DMS114 treated with DMSO at 0.1 percent for 48 hours (cell line): ENCODE measurements around the gene TRIM46.

Experiments
- DNase-seq: peaks from one replicate; lab custom pipeline; 2025; ENCODE audit not compliant: unreplicated experiment; lab: John Stamatoyannopoulos, UW

TRIM46 gene

DNA sequence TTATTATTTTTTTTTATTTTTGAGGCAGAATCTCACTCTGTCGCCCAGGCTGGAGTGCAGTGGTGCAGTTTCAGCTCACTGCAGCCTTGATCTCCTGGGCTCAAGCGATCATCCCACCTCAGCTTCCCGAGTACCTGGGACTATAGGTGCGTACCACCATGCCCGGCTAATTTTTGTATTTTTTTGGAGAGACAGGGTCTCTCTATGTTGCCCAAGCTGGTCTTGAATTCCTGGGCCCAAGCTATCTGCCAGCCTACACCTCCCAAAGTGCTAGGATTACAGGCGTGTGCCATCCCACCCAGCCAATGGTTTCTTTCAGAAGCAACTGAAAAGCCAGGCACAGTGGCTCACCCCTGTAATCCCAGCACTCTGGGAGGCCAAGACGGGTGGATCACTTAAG is 2.8 kb upstream of the TRIM46 start:
- no peak for DNase-seq

DNA sequence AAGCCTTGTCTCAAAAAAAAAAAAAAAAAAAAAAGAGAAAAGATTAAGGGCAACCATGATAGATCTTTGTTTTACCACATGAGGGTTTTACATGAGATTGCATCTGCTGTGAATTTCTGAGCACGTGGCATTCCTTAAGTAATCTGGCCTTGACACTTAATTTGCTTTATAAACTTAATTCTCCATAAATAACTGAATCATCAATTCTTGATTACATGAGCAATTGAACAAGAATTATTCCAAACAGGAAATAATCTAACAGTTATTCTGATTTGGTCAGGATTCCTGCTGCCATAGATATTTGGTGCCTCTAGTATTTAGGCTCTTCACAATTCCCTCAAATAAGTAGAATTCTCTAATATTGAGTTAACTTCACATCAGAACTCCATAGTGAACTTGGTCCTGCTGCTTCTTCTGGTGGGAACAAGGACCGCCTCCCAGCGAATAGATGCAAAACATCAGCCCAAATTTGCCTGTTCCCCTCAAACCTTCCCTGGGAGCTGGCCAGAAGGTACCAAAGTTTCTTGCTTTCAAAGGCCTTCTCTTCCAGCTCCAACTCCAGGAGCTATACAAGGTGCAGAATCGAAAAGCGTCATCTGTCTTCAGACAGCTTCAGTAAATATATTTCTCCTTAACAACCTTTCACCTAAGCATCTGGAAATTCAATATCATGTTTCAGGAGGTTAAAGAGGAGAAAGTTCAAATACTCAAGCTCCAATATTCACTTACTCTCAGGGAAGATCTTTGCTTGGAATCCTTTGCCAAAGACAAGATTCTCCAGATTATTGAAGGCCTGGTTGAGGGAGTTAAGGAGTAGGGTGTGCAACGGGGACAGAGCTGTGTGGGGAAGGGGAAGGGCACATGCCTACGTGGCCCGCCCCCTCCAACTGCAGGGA is 1.6 kb upstream of the TRIM46 start:
- DNase-seq, result no peak

DNA sequence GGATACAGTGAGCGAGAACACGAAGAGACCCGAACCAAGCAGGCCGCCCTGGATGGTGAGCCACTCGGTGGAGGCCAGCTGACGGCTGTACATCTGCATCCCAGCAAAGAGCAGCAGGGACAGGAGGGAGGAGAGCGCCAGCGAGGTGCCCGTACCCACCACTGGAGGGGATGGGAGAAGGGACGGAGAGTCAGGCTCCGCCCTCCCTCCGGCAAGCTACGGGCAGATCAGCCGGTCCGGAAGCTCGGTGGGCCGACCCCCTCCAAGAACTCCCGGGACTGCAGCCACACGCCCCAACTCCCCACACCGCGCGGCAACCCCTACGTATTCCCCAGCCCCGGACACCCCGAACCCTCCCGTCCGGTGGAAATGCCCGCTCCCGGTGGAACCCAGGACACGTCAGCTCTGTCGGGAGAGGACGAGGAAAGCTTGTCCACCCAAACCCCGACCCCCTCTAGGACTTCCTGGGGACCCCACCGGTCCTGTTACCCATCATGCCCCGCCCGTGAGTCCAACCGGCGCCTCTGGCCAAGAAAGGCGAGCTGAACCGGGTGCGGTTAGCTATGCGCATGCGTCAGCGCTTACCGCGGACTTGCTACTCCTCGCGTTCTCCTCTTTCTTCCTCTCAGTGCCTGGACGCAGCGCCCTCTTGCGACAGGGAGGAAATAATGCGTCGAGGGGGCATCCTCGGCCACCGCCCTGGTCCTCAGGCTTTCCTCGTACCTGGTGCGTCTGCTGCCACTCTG is 744 bp upstream of the TRIM46 start, which contains the start of gene KRTCAP2:
Gene KRTCAP2 (minus strand): TSS at position 573 of the 746 bp plus-strand sequence. CDS start 80 bp downstream, at position 493.
- peak; percentile 97 for DNase-seq

DNA sequence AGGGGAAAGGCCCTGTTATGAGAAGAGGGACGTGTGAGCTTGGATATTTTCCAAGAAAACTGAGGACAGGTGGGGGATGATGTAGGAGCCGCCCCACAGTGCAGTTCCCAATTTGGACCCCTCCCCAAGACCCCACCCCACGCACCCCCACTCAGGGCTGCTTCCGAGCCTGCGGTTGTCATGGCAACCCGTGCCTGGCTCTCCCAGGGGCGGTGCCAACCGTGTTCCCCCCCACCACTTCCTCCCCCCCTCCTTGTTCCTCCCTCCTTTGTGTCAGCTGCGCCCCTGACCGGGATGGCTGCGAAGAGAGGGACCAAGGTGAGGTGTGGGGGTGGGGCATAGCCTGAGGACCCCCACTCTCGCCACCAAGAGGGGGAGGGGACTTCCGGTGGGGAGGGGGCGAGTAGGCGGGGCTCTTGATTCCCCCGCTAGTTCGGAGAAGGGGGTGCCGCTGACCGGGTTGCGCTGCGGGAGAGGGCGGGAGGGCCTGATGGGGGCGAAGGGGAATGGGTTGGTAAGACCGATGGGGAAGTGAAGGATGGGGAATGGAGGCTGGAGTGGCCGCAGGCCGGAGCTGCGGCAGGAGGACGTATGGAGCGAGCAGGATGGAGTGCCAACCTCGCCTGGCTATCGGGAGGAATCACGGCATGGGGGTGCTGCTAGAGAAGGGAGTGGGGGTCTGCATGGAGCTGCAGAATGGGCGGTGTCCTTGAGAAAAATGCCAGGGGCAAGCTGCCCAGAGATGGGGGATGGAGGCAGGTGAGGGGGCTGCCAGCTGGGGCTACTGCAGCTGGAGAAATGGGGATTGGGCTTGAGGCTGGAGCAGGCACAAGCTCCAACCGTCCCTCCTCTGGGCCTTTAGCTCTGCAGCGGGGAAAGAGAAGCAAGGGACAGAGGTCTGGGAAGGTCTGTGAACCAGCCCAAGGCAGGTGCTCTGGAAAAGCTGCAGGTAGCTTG is 953 bp downstream of the TRIM46 start:
- DNase-seq, result no peak

DNA sequence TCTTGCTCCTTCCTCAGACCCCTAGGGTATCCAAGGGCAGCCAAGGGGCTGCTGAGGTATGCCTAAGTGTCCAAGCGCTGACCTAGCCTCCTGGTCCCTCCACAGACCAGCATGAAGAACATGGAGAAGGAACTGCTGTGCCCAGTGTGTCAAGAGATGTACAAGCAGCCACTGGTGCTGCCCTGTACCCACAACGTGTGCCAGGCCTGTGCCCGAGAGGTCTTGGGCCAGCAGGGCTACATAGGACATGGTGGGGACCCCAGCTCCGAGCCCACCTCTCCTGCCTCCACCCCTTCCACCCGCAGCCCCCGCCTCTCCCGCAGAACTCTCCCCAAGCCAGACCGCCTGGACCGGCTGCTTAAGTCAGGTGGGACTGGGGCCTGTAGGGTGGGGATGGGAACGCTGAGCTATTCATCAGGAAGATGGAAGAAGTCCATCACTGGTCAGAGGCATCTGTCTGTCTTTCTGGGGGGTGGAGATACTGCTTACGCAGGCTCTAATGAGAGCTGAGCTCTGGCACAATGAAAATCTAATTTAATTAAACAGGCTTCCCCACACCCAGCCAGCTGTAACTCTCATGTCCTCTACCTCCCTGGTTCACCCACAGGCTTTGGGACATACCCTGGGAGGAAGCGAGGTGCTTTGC is 1.8 kb downstream of the TRIM46 start:
- DNase-seq, result no peak

DNA sequence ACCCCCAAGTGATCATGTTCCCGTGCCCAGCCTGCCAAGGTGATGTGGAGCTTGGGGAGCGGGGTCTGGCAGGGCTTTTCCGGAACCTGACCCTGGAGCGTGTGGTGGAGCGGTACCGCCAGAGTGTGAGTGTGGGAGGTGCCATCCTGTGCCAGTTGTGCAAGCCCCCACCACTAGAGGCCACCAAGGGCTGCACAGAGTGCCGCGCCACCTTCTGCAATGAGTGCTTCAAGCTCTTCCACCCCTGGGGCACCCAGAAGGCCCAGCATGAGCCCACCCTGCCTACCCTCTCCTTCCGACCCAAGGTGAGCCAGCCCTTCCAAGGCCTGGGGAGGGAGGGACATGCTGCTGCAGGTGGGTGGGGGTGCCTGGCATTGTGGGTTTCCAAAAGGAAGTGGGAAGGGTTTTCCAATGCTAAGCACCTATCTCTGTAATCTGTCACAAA is 2.3 kb downstream of the TRIM46 start:
- no peak for DNase-seq

DNA sequence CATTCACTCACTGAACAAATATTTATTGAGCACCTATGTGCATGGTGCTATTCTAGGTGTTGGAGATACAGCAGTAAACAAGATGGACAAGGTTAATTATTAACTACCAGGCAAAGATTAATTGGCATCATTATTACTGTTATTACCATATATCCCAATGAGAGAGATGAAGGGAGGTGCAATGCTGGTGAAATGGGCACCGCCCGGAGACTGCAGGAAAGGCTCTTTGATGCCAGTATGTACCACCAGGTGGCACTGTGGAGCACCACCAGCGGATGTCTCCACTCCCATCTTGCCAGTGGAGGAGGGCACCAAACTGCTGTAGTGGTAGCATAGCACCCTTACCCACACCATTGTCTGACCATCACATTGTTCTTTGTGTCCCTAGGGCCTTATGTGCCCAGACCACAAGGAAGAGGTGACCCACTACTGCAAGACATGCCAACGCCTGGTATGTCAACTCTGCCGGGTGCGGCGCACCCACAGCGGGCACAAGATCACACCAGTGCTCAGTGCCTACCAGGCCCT is 3.0 kb downstream of the TRIM46 start:
- peak; percentile 81 for DNase-seq

DNA sequence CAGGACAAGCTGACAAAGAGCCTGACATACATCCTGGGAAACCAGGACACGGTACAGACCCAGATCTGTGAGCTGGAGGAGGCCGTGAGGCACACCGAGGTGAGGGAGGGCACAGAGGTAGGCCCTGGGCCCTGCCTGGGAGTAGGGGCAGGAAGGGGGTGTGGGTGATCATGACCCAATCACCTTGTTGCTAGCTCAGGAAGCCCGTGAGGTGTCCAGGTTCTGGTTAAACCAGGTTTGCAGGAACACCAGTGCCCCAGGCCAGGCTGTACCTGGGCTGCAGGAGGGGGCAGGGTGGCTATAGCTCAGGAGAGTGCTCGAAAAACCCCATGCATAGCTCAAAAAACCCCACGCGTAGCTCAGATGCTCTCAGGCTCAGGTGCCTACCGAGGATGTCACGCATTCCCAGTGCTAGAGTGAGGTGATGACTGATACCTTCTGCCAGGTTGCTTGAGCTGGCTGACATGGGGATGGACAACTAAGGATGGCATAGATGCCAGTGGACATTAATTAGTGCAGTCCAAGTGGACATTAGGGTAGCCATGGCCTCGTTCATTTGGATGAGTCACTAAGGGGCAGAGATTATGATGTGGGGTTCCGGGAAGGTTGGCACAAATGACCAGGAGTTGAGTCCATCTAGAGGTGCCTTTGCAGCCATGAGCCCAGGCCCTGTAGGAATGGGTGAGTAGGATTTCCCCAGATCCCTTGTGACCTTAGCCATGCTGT is 3.7 kb downstream of the TRIM46 start:
- DNase-seq, result no peak

DNA sequence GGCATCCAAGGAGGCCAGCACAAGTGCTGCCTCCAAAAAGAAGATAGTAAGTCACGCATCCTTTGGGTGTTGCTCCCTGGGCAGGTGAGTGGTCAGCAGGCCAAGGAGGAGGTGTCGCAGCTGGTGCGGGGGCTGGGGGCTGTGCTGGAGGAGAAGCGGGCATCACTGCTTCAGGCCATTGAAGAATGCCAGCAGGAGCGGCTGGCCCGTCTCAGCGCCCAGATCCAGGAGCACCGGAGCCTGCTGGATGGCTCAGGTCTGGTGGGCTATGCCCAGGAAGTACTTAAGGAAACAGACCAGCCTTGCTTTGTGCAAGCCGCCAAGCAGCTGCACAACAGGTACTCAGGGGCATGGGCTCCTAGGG is 4.3 kb downstream of the TRIM46 start:
- DNase-seq, result no peak

DNA sequence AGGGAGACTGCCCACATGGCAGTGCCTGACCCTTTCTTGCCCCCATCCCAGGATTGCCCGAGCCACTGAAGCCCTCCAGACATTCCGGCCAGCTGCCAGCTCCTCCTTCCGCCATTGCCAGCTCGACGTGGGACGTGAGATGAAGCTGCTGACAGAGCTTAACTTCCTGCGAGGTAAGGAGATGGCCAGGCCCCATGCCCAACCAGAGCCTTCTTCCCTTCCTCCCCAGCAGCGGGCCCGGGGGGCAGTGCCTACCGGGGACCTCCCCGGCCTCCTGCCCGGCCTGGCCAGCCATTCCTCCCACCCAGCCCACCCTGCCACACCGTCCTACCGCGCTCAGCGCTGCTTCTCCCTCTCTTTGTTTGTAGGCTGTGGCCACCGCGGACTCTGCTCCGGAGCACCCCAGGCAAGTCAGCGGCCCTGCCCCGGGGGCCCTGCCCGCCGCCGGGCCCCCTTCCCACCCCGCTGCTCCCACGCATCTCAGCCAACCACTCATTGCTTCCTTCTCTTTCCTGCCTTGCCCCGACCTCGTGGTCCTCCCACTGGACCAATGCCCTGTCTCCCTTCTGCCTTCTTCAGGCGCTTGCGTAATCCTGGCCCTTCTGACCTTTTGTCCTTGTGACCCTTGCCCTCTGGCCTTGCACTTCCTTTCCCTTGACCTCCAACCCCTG is 4.9 kb downstream of the TRIM46 start:
- no peak for DNase-seq

DNA sequence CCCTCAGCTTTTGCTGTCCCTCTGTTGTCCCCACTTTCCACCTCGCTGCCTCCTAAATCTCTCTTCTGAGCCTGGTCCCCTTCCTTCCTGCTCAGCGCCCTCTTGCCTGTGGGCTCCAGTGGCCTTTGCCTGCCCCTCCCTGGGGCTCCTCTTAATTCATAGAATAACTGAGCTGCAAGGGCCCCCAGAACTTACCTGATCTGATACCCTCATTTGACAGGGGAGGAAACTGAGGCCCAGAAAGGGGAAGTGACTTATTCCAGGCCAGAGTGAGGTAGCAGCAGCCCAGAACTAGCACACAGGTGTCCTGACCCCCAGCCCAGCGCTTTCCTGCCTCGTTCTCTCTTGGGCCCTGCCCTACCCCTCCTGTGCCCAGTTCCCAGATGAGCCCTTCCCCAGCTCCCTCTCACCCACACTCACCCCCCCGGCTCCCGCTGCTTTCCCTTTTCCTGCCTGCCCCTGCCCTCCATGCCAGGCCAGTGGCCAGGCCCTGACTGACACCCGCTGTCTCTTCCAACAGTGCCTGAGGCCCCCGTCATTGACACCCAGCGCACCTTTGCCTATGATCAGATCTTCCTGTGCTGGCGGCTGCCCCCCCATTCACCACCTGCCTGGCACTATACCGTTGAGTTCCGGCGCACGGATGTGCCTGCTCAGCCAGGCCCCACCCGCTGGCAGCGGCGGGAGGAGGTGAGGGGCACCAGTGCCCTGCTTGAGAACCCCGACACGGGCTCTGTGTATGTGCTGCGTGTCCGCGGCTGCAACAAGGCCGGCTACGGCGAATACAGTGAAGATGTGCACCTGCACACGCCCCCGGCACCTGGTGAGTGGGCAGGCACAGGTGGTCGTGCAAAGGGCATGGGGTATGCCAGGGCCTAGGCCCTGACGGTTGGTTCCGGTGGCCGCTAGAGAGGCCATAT is 5.7 kb downstream of the TRIM46 start:
- no peak for DNase-seq

DNA sequence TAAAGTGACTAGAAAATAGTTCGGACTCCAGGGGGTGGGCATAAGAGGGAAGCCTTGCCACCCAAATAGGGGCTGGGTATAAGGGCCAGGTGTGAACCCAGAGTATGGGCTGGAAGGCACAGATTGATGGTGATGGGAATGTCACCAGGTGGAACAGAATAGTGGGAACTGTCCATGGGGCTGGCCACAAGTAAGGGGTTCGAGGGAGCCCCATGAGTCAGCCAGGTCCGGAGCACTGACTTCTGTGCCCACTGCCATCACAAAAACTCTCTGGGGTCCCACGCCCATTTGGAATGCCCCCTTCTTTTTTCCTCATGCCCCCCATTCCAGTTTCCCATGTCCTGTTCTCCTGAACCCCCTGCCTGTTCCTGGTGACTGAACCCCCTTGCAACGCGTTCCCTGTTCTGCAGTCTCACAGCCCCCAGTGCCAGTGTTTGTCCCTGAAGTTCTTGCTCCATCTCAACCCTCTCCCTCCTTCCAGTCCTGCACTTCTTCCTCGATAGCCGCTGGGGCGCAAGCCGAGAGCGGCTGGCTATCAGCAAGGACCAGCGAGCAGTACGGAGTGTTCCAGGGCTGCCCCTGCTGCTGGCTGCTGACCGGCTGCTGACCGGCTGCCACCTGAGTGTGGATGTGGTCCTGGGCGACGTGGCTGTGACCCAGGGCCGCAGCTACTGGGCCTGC is 7.9 kb downstream of the TRIM46 start:
- DNase-seq, result no peak

DNA sequence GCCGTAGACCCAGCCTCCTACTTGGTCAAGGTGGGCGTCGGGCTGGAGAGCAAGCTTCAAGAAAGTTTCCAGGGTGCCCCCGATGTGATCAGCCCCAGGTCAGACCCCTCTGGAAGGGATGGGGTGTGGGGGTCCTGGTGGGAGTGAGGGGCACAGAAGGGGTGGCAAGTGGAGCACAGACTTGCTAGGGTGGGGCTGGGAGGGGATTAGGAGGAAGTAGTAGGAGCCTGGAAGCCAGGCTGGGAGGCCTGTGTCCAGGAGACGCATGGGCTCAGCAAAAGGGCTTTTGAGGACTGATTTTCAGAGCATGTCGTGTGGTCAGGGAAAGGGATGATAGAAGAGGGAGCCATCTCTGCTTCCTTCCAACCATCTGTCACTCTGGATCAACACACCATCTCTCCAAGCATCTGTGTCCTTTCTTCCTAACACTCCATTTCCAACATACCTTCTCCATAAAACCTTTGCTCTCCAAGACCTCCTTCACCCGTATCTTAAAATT is 8.5 kb downstream of the TRIM46 start:
- no peak for DNase-seq

DNA sequence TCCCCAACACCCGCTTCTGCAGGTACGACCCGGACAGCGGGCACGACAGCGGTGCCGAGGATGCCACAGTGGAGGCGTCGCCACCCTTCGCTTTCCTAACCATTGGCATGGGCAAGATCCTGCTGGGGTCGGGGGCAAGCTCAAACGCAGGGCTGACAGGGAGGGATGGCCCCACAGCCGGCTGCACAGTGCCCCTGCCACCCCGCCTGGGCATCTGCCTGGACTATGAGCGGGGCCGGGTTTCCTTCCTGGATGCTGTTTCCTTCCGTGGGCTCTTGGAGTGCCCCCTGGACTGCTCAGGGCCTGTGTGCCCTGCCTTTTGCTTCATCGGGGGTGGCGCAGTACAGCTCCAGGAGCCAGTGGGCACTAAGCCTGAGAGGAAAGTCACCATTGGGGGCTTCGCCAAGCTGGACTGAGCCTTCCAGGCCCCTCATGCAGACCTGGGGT is 10.1 kb downstream of the TRIM46 start:
- DNase-seq, result no peak

DNA sequence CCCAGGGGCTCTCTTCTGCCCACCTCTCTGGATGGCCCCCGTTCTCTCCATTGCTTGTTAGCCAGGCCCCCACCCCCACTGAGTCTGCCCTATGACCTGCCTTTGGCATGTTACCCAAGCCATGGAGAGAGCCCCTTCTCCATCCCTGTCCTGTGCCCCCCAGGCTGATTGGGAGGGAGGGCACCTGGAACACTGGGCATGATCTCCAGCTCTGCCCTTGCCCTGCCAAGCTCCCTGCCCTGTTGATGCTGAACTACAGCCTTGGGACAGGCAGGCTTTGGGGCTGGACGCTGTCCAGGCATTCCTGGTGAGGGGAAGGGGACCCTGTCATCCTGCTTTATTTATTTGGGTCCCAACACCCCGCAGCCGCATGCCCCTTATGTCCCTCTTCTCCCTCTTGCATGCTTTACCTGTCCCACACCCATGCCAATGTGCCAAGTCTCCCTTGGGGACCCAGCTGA is 10.7 kb downstream of the TRIM46 start:
- DNase-seq, result no peak

DNA sequence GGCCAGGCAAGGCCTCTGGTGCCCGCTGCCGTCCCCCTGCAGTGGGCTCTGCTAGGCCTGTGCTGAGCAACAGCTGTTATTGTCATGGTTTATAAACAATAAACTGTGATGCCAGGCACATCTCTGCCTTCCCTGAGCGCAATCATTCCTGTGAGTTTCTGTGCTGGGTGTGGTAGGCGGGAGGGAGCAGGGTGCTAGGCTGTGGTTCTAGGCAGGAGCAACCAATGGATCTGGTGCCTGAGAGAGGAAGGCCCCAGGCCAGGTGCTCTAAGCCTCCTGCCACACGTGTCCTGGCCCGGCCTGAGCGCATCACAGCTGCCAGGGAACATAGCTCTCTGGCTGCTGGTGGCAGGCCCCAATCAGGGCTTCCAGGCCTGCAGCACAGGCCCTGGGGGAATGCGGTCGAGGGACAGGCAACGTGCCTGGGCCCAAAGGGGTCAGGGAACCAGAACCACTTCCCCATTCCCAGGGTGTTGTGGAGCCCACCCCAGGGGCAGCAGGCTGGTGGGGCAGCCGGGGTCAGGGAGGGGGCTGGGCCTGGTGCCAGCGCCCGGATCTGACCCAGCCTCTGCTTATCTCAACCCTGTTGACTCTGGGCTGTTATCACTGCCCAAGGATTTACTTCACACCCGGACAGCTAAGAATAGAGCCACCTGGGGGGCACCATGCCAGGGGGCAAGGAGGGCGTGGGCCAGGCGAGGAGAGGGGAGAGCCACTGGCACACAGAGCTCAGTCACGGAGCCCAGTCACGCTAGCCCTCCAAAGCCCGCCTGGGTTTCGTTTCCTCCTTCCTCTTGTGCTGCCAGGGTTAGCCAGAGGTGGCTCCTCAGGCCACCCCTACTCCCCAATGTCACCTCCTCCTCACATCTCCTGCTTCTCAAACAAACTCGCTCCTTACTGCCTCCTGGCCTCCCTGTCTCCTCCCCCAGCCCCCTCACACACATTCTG is 11.5 kb downstream of the TRIM46 start:
- no peak for DNase-seq
